Testis (tissue), 3 donors: ENCODE results near the gene PVALEF. TPM values are rescaled to one million over a fixed set of nuclear protein-coding genes. Genes with fewer than 3 reads are reported as not detected.

ENCODE experiments used
- DNase-seq: peaks from one replicate; pipeline ENCODE4 v3.0.0-alpha.2; 2019
- H3K27ac ChIP-seq, 2 donors: fragments of 200-600 bp; sonication (generic); one replicate each; pipeline ENCODE4 v1.5.1; 2019
- H3K27me3 ChIP-seq: fragments of 200-600 bp; sonication (generic); one replicate; pipeline ENCODE4 v1.5.1; 2019
- H3K36me3 ChIP-seq: fragments of 200-600 bp; sonication (generic); one replicate; pipeline ENCODE4 v1.5.1; 2017; ENCODE audit warnings: low read depth; ENCODE audit errors: missing control alignments
- H3K4me1 ChIP-seq: fragments of 200-600 bp; sonication (generic); one replicate; pipeline ENCODE4 v1.5.1; 2019
- H3K4me3 ChIP-seq, 2 donors: fragments of 200-600 bp; sonication (generic); one replicate each; pipeline ENCODE4 v1.5.1; 2017 to 2019
- H3K9me3 ChIP-seq: fragments of 200-600 bp; sonication (generic); one replicate; pipeline ENCODE4 v1.5.1; 2017
- CTCF ChIP-seq, 3 experiments: fragments of 450-650 bp in 2 of 3; fragments of 200-600 bp in 1 of 3; sonication (generic) in 1 of 3; IDR thresholded peaks; one replicate each; pipeline ENCODE4 v1.5.1; 2016 to 2019; ENCODE audit warnings: antibody characterized with exemption in 3 of 3, mild to moderate bottlenecking in 2 of 3, moderate library complexity in 1 of 3
- POLR2A ChIP-seq: fragments of 450-650 bp; IDR thresholded peaks from one replicate; pipeline ENCODE4 v1.6.1; 2017; ENCODE audit warnings: antibody characterized with exemption, mild to moderate bottlenecking, moderate library complexity
- WGBS, 2 donors: methylation state at CpG; one replicate each; pipeline ENCODE4 v1.1.5; 2018; 5-methylcytosine and 5-hydroxymethylcytosine counted together
- intact Hi-C: fragments of 100-400 bp; cut with DNase I; formaldehyde crosslinking; loops from one replicate; pipeline ENCODE4 v1.15.1; 2023; ENCODE audit warnings: low total_unique reads
- polyA plus RNA-seq: library from polyadenylated mRNA; stranded (reverse); fragments of 350-450 nt; fragmentation: Illumina TruSeq; extraction: RNeasy Lipid Tissue Mini Kit (QIAGEN cat#74804); gene quantifications from one replicate; pipeline ENCODE4 v1.2.3, GENCODE V29; 2014; ENCODE audit warnings: low read depth, low replicate concordance; ENCODE audit not compliant: insufficient read depth
- total RNA-seq, 2 donors: library from RNA; depleted of rRNA; stranded (reverse); fragments of >200 nt; gene quantifications; one replicate each; pipeline ENCODE4 v1.2.3, GENCODE V29; 2016

Gene PVALEF
- total and polyA plus RNA-seq, 3 donors from 2014 or later: not detected

- Histone ChIP-seq H3K4me3 (no peak overlapping the region), H3K9me3 (no peaks in the 10 kb centered on the region), H3K27me3 (no peaks in the 10 kb centered on the region), H3K4me1 (no peaks in the 10 kb centered on the region), H3K27ac (no peak overlapping the region), H3K36me3 (no peaks in the 10 kb centered on the region)
- no peak for TF ChIP-seq POLR2A
- no peak for TF ChIP-seq CTCF (IDR thresholded peaks at IDR 0.05)
- DNase-seq: no peak
- intact Hi-C loops: no loop called here
- WGBS, 2 donors: 87 to 89% methylated on average over 19 to 28 of the region's 28 CpGs
These were observed 29.6 kb upstream of the PVALEF start for GRCh38 chr17:81135505-81136278.

- TF ChIP-seq CTCF (IDR thresholded peaks at IDR 0.05) (no peak), POLR2A (no peak)
- Histone ChIP-seq H3K4me3 (no peak overlapping the region), H3K36me3 (no peaks in the 10 kb centered on the region), H3K9me3 (no peaks in the 10 kb centered on the region), H3K27me3 (no peaks in the 10 kb centered on the region), H3K4me1 (no peaks in the 10 kb centered on the region), H3K27ac (no peak overlapping the region)
- DNase-seq: no peak
- intact Hi-C loops: no loop called here
- WGBS, 2 donors: 86 to 92% methylated on average over 5 to 8 of the region's 8 CpGs
These were observed 28.9 kb upstream of the PVALEF start for GRCh38 chr17:81136366-81136765.

GRCh38 chr17:81137248-81137647 is 28.1 kb upstream of the PVALEF start:
- no peaks in the 10 kb centered on the region for H3K27me3 ChIP-seq
- H3K4me1 ChIP-seq: peaks cover under 1% of the 10 kb centered on the region
- H3K4me3 ChIP-seq: no peak overlapping the region
- intact Hi-C loops: no loop called here
- DNase-seq: no peak
- no peaks in the 10 kb centered on the region for H3K36me3 ChIP-seq
- TF ChIP-seq POLR2A (no peak), CTCF (IDR thresholded peaks at IDR 0.05) (no peak)
- 93 to 100% methylated on average over 2 to 13 of the region's 13 CpGs for WGBS, 2 donors
- H3K9me3 ChIP-seq: no peaks in the 10 kb centered on the region
- no peak overlapping the region for H3K27ac ChIP-seq

GRCh38 chr17:81138083-81138482 is 27.2 kb upstream of the PVALEF start:
- TF ChIP-seq CTCF (IDR thresholded peaks at IDR 0.05): no peak
- no peak for TF ChIP-seq POLR2A
- H3K27ac ChIP-seq: no peak overlapping the region
- no peaks in the 10 kb centered on the region for H3K9me3 ChIP-seq
- H3K27me3 ChIP-seq: no peaks in the 10 kb centered on the region
- peaks cover 6% of the 10 kb centered on the region for H3K4me1 ChIP-seq
- no peak for DNase-seq
- 63 to 86% methylated on average over 14 to 15 of the region's 15 CpGs for WGBS, 2 donors
- H3K4me3 ChIP-seq: no peak overlapping the region
- intact Hi-C loops: no loop called here
- H3K36me3 ChIP-seq: no peaks in the 10 kb centered on the region

GRCh38 chr17:81138500-81138899 is 26.8 kb upstream of the PVALEF start:
- Histone ChIP-seq H3K36me3 (no peaks in the 10 kb centered on the region), H3K4me3 (no peak overlapping the region), H3K4me1 (peaks cover 10% of the 10 kb centered on the region), H3K27ac (no peak overlapping the region), H3K27me3 (no peaks in the 10 kb centered on the region), H3K9me3 (no peaks in the 10 kb centered on the region)
- intact Hi-C loops: no loop called here
- DNase-seq: no peak
- TF ChIP-seq CTCF (IDR thresholded peaks at IDR 0.05) (no peak), POLR2A (no peak)
- 72 to 74% methylated on average over 25 of the region's 25 CpGs for WGBS, 2 donors
